ENCODE data around the gene UNG.

DNA sequence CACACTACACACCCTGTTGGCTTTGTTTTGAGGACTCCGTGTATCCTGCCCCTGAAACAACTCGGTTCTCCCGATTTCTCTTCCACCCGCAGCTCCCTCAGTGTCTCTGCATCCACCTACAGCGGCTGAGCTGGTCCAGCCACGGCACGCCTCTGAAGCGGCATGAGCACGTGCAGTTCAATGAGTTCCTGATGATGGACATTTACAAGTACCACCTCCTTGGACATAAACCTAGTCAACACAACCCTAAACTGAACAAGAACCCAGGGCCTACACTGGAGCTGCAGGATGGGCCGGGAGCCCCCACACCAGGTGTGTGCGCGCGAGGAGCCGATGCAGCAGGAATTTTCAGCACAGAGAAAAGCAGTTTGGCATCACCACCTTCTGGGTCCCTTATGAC is 14.6 kb upstream of the UNG start:
- no peak for TF ChIP-seq CTCF (IDR thresholded peaks at IDR 0.05)
- TF ChIP-seq POLR2A (IDR thresholded peaks at IDR 0.05): no peak

All from heart left ventricle (tissue), 13 donors.